Pancreas (tissue), 10 donors: ENCODE results near the gene WRNIP1. TPM values are rescaled to one million over a fixed set of nuclear protein-coding genes. Genes with fewer than 3 reads are reported as not detected.
A peak's percentile ranks its signal among the peaks of the same experiment; 100 is the strongest.

Experiments used
- ATAC-seq, 4 donors: fragments of 200-7000 bp; cut with Tn5 transposase; one replicate each; pipeline versions ENCODE4 v1.8.0 to v1.9.1; 2020; ENCODE audit warnings: mild to moderate bottlenecking in 4 of 4, moderate library complexity in 4 of 4
- DNase-seq, 6 donors: peaks; one replicate each; pipeline ENCODE4 v3.0.0-alpha.2; 2020
- FAIRE-seq: peaks from 2 replicates; lab custom pipeline; 2012; peaks lifted over from hg19 to GRCh38; lab: Jason Lieb, UNC
- H3K27ac ChIP-seq, 4 donors: fragments of 200-600 bp; sonication (generic); 1 replicate in 3 of 4; 2 replicates in 1 of 4; pipeline versions ENCODE4 v1.5.0 to v1.8.0; 2020
- H3K27me3 ChIP-seq, 4 donors: fragments of 200-600 bp; one replicate each; pipeline ENCODE4 v1.8.0; 2021
- H3K36me3 ChIP-seq, 3 donors: fragments of 200-600 bp; sonication (generic) in 1 of 3; one replicate each; pipeline versions ENCODE4 v1.5.0 to v1.8.0; 2020 to 2021
- H3K4me1 ChIP-seq, 3 donors: fragments of 200-600 bp; one replicate each; pipeline ENCODE4 v1.8.0; 2021
- H3K4me3 ChIP-seq, 4 donors: fragments of 200-600 bp; sonication (generic) in 2 of 4; one replicate each; pipeline versions ENCODE4 v1.5.0 to v1.8.0; 2020 to 2021
- H3K9me3 ChIP-seq, 4 donors: fragments of 200-600 bp; one replicate each; pipeline ENCODE4 v1.8.0; 2021
- WGBS, 2 donors: extraction: QIAGEN DNeasy Blood & Tissue Kit; methylation state at CpG; one replicate each; pipeline ENCODE4 v1.1.7; 2013; 5-methylcytosine and 5-hydroxymethylcytosine counted together
- intact Hi-C, 3 donors: fragments of 100-400 bp; cut with DNase I; formaldehyde crosslinking; loops; one replicate each; pipeline versions ENCODE4 v1.11.1 to v1.14.2; 2022
- polyA plus RNA-seq, 2 donors: library from polyadenylated mRNA; stranded (reverse); fragments of 200-250 nt; gene quantifications; one replicate each; pipeline ENCODE4 v1.2.3, GENCODE V29; 2013
- total RNA-seq, 6 donors: library from RNA; stranded (reverse); fragmentation: NEBNext Ultra II Directional in 4 of 6; extraction: Animal tissue kit (Norgen Biotek cat#: 25700) in 4 of 6; gene quantifications; one replicate each; pipeline versions ENCODE4 v1.2.1 to v1.2.4, GENCODE V29; 2021 to 2023
- TF ChIP-seq, protein P1 (sequence below), 4 donors: fragments of 200-600 bp; sonication (generic) in 3 of 4; IDR thresholded peaks; one replicate each; pipeline versions ENCODE4 v1.5.0 to v1.8.0; 2021; ENCODE audit warnings: antibody characterized with exemption in 4 of 4
- donor health status: healthy with polysubstance abuse.
- donor health status: DM: no; HTN: no; CAD: no; lungs with moderate emphysema.
- donor health status: DM: no; HTN: no; CAD: no.
- donor health status: control.
- donor health status: control.
- donor health status: Bipolar disorder and iron deficiency.
- donor health status: DM: yes; HTN: yes; CAD: no.
- donor health status: DM: no; HTN: no; CAD: no.
- donor health status: DM: no; HTN: no; CAD: no.
- donor health status: DM: yes; HTN: yes; CAD: no.

WRNIP1 gene
- total and polyA plus RNA-seq, 8 donors = 19.2 to 45.7 (median 23.8) TPM

DNA sequence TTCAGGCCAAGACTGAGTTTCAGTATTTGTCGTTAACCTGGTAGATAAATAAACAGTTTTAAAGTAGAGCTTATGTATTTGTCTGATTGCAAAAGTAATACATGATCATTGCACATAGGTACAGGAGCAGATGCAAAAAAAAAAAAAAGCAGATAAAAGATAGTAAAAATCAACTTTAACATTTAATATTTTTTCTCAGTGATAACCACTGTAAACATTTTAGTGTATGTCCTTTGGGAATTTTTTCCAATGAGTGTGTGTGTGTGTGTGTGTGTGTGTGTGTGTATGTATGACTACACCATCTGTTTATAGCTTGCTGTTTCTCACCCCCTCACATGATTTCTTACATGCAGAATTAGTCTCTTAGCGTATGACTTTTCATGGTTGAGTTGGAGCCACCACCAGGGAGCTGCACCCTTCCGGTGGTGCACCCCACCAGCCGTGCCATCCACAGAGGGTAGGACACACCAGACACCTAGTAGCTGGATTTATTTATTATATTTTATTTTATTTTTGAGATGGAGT lies 26.3 kb downstream of the WRNIP1 start:
- TF ChIP-seq, protein P1, sequence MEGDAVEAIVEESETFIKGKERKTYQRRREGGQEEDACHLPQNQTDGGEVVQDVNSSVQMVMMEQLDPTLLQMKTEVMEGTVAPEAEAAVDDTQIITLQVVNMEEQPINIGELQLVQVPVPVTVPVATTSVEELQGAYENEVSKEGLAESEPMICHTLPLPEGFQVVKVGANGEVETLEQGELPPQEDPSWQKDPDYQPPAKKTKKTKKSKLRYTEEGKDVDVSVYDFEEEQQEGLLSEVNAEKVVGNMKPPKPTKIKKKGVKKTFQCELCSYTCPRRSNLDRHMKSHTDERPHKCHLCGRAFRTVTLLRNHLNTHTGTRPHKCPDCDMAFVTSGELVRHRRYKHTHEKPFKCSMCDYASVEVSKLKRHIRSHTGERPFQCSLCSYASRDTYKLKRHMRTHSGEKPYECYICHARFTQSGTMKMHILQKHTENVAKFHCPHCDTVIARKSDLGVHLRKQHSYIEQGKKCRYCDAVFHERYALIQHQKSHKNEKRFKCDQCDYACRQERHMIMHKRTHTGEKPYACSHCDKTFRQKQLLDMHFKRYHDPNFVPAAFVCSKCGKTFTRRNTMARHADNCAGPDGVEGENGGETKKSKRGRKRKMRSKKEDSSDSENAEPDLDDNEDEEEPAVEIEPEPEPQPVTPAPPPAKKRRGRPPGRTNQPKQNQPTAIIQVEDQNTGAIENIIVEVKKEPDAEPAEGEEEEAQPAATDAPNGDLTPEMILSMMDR (IDR thresholded peaks at IDR 0.05) = no peak
- Histone ChIP-seq H3K4me3 (no peak overlapping the region), H3K4me1 (peaks cover 8 to 31% (median 8%) of the 10 kb centered on the region in 3 donors), H3K9me3 (no peaks in the 10 kb centered on the region), H3K36me3 (no peaks in the 10 kb centered on the region), H3K27me3 (no peaks in the 10 kb centered on the region), H3K27ac (peak overlapping the region; percentile 32 to 90 (median 64))
- DNase-seq (peak in 1 of 6 donors; percentile 41), ATAC-seq (peak; percentile 52 to 67 (median 63)), FAIRE-seq (no peak)
- intact Hi-C loops = no loop called here
- WGBS, 2 donors = 25 to 27% methylated on average over 4 of the region's 4 CpGs

DNA sequence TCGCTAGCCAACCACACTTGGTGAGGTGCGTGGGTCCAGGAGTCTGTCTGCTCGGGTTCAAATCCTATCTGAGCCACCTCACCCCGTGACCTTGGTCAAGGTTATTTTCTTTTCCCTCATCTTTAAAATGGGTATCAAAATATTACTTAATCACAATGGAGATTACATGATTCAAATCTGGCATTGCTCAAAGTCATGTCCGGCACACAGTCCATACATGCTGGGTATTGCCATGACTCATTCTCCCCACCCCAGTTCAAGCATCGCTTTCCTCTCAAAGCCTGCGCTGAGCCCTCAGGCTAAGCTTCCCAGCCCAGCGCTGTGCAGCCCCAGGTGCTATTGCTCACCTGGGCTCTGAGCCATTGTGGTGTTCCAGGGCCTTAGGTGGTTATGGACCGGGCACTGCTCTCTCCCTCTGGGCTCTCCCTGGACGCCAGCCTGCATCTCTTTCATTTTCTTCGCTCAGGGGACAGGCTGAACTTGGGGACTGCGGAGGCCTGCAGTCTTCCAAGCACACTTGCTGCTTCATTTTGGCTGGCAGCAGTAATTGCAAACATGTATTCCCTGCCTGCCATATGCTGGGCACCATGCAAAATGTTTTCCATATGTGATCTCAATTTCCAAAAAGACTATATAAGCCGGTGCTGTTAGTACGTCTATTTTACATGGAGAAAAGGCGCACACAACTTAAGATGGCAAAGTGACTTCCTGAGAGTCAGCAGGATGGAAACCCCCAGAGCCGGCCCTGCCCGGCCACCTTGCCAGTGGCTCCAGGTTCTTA lies 27.3 kb downstream of the WRNIP1 start:
- Histone ChIP-seq H3K27ac (peak overlapping the region; percentile 6 to 90 (median 58)), H3K4me3 (no peak overlapping the region), H3K4me1 (peaks cover 16 to 40% (median 18%) of the 10 kb centered on the region in 3 donors), H3K27me3 (no peaks in the 10 kb centered on the region), H3K36me3 (no peaks in the 10 kb centered on the region), H3K9me3 (no peaks in the 10 kb centered on the region)
- TF ChIP-seq, protein P1 (IDR thresholded peaks at IDR 0.05) = no peak
- WGBS, 2 donors = 85 to 87% methylated on average over 17 of the region's 17 CpGs
- FAIRE-seq = no peak
- intact Hi-C loops = no loop called here
- peak in 1 of 6 donors; percentile 43 for DNase-seq
- no peak for ATAC-seq

DNA sequence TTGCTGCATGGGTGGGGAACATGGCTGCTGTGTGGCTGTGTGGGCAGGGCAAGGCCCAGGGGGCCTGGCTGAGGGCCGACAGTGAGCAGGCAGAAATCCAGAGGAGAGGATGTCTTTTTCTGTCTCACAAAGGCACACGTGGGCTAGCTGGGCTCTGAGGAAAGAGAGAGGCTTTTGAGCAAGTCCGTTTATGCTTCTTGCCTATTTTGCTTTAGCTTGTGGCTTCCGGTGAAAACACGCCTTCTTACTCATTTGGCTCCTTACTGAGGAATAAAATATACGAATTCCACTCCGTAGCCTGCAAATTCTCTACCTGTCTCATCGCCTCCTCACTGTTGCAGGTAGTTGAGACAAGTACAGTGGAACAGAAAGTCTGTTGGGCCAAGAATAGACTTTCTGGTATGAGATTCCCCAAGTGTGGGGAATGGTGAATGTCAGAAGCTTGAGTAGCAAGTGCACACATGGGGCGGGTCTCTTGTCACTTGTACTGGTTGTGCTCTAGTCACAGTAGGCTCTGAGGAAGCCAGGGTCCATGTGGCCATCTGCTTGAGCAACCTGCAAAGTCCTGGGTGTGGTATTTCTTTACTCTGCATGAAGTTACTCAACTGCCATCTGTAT lies 28.4 kb downstream of the WRNIP1 start:
- ATAC-seq (no peak), DNase-seq (no peak), FAIRE-seq (no peak)
- H3K4me1 ChIP-seq = peaks cover 16 to 47% (median 18%) of the 10 kb centered on the region in 3 donors
- no peaks in the 10 kb centered on the region for H3K9me3 ChIP-seq
- peak overlapping the region in 1 of 4 donors; percentile 90 for H3K27ac ChIP-seq
- no peaks in the 10 kb centered on the region for H3K36me3 ChIP-seq
- WGBS, 2 donors = 82% methylated on average over 9 of the region's 9 CpGs
- no peaks in the 10 kb centered on the region for H3K27me3 ChIP-seq
- TF ChIP-seq, protein P1 (IDR thresholded peaks at IDR 0.05) = no peak
- intact Hi-C loops = no loop called here
- H3K4me3 ChIP-seq = no peak overlapping the region

DNA sequence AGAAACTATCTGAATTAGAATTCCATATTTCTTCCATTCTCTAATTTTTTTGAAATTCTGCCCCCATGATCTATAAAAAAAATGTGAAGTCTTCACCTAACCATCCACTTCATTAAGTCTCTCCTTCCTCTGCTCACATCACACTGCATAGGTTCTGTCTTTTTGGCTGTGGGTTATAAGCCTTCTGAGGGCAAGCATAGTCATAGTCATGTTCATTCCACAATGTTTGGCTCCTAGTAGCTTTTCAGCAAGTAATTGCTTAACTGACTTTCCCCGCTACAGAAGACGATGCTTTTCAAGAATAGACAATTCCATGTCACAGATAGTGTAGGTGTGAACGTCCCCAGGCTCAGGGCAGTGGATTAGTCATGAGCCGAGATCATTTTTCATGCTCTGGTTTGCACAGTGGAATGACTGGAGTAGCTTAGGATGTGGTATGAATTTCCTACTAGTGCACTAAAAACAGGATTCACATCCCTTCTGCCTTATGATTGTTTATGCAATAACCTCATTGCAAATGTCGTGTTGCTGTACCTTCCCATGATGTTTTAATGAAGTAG lies 29.1 kb downstream of the WRNIP1 start:
- Histone ChIP-seq H3K27me3 (no peaks in the 10 kb centered on the region), H3K4me1 (peaks cover 16 to 52% (median 18%) of the 10 kb centered on the region in 3 donors), H3K36me3 (no peaks in the 10 kb centered on the region), H3K9me3 (no peaks in the 10 kb centered on the region), H3K27ac (peak overlapping the region in 1 of 4 donors; percentile 14), H3K4me3 (no peak overlapping the region)
- no peak for ATAC-seq
- 92 to 93% methylated on average over 5 of the region's 5 CpGs for WGBS, 2 donors
- intact Hi-C loops = no loop called here
- no peak for FAIRE-seq
- no peak for DNase-seq
- TF ChIP-seq, protein P1 (IDR thresholded peaks at IDR 0.05) = no peak
